ENCODE measurements around the gene MFAP3.
"Not testable (repeated sequence)": the region's sequence is repeated elsewhere in the genome, so short reads cannot be mapped to it uniquely, and the experiment has no call there.

The MFAP3 gene

GRCh38 chr5:154055201-154055600 lies 16.4 kb downstream of the MFAP3 start:
- no peak for DNase-seq

- DNase-seq: peak; percentile 45
Measured at GRCh38 chr5:154058055-154059038, 19.6 kb downstream of the MFAP3 start.

DNA sequence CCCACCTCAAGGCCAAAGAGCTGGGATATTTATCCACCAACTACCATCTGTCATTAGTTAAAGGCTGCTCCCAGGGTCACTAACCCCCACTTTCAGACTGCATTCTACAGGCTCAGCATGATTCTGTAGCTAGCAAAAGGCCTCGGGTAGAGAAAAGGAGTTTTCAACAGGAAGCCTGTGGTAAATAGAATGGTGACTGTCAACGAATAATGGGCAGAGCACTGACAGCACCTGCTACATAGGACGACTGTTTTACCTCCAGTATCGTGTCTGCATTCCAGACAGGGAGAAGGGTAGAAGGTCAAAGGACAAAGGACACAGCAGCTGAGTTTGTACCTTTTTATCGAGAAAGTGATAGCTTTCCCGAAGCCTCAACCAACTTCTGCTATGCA lies 20.3 kb downstream of the MFAP3 start:
- no peak for DNase-seq

- DNase-seq: no peak
Measured at GRCh38 chr5:154059583-154059982, 20.8 kb downstream of the MFAP3 start.

- no peak for DNase-seq
Measured at GRCh38 chr5:154060606-154061005, 21.8 kb downstream of the MFAP3 start.

DNA sequence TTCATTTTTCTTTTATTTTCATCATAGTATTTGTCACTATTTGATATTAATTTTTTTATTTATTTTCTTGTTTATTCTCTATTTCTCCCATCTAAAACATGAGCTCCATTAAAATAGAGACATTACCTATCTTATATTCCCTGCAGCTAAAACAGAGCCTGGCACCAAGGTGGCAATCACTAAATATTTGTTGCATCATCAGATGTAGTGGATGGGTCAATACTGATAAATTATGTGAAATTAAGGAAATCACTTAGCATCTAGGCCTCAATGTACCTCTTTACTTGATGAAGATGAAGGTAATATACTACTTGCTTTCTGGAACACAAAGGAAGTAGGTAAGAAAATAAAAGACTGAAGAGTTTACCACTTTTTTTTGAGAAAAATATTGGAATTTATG lies 24.6 kb downstream of the MFAP3 start:
- DNase-seq: no peak

DNA sequence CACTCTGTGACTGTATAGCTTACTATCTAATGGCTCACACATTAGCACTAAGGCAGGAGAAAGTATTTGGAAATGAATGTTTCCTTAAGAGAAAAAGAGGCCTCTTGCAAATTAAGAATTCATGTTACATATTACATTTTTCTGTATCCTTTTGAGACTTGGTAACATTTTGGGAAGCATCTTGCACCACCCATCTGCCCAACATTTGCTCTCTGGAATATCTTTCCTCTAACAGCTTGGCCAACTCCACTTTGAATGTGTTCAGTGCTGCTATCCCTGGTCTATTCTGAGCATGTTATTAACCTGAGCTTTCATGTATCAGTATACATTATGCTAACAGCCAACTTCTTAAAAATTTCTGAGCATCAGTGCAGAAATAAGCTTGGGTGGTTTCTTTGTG lies 27.2 kb downstream of the MFAP3 start:
- no peak for DNase-seq

DNA sequence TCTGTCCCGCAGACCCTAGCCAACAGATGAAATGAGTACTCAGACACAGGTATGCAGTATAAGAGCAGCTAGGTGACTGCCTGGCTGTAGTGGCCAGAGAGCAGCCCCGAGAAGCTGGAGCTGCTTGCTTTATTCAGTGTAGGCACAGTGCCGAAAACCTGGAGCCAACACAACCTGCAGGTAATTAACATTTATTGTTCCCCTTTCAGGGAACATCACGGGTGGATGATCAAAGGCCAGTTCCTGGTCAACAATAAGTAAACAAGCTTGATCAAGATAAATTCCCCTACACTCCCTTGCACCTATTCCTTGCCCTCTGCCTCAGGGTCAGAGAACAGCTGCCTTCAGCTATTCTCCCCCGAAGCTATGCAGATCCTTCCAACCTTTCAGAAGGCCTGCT lies 31.1 kb downstream of the MFAP3 start:
- DNase-seq: not testable (repeated sequence)

GRCh38 chr5:154071799-154072413 lies 33.1 kb downstream of the MFAP3 start:
- DNase-seq: no peak

- peak; percentile 96 for DNase-seq
Measured at GRCh38 chr5:154072414-154073171, 33.8 kb downstream of the MFAP3 start.

- DNase-seq: no peak
Measured at GRCh38 chr5:154076240-154076922, 37.6 kb downstream of the MFAP3 start.

- DNase-seq: no peak
Measured at GRCh38 chr5:154077696-154078095, 38.9 kb downstream of the MFAP3 start.

- DNase-seq: no peak
Measured at GRCh38 chr5:154078272-154078671, 39.5 kb downstream of the MFAP3 start.

DNA sequence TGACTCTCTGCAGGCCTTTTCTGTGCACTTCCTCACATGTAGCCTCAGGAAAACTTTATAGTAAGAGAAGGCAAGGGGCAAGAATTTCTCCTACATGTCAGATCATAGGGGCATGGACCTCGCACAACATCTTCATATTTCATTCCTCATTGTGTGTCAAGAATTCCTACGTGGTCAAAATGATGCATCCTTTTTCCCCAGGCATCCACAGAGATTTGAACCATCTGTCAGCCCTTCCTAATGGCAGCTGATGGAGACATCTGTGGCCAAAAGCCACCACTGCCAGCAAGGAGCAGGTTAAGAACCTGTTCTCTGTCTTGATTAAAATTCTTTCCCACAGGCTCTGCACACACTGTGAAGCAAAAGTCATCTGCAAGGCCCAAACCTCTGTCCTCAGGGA lies 42.5 kb downstream of the MFAP3 start:
- no peak for DNase-seq

DNA sequence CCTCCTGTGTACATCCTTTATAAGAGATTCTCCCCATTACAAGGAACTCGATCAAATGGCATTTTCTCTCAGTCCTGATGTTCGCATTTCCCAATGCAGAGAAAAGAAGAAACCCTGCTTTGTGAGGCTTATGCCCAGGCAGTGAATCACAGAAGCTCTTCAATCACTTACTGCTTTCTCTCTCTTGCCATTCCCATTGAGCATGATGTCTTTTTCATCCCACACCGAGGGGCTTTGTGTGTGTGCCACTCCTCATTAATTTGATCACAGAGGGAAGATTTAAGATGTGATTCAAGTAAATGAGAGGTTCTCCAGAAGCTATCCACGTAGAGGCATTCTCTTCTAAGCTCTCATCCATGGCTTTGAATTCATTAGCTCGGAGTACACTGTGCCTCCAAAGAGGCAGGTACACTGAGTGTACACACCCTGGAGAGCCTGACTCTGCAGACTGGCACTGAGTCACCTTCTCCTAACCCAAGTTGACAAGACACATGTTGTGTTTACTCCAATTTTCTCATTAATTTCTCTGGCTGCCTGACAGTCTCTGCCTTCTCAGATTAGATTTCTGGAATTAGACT lies 45.4 kb downstream of the MFAP3 start:
- DNase-seq: peak; percentile 77

DNA sequence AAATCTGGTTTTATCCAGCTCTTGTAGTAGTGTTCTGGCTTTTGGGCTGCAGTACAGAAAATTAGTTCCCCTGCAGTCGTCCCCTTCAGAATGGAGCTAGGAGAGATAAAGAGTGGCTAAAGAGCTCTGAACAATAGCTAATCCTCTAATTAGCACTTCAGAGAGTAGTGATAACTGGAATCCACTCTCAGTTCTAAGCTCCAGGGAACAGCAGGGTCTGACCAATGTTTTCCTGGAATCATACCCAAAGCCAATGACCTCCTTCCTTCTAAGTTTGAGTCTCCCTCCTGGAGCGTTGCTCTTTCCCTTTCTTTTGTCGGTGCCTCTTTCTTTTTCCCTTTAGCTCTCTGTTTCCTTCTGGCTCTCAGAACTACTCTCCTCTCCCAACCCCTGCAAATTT lies 47.4 kb downstream of the MFAP3 start:
- no peak for DNase-seq

DNA sequence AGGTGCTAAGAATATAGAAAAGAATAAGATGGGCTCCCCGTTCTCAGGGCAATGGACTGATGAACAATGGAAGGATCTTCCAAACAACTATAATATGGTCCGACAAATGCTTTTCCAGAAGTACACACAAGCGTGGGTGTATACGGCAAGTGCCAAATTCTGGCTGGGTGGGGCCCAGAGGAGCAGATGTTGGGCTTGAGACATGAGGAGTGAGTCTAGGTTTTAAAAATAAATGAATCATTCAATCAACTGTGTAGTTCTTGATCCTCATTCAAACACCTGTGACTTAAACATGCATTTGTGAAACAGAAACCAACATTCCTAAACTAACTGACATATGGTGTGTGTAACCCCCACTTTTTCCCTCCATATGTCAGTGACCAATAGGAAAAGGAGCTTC lies 47.9 kb downstream of the MFAP3 start:
- DNase-seq: no peak

- peak; percentile 88 for DNase-seq
Measured at GRCh38 chr5:154087260-154087659, 48.5 kb downstream of the MFAP3 start.

GRCh38 chr5:154088801-154089200 lies 50.0 kb downstream of the MFAP3 start:
- DNase-seq: no peak

GRCh38 chr5:154090656-154091055 lies 51.9 kb downstream of the MFAP3 start:
- DNase-seq: no peak

- DNase-seq: no peak
Measured at GRCh38 chr5:154092356-154093141, 53.8 kb downstream of the MFAP3 start.

DNA sequence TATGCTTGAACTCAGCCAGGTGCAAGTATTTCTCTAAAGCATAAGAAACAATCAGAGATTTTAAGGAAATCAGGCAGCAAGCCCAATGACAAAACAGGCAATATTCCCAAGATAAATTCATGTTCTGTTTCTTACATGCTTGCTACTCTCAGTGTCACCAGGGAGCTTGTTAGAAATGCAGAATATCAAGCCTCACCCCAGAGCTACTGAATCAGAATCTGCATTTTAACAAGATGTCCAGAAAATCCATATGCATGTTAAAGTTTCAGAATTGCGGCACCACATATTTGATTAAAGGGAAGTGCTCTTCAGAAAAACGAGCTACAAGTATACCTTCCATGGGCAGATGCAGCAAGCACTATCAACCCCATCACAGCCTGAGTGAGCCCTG lies 54.4 kb downstream of the MFAP3 start:
- no peak for DNase-seq

Measured in eye (tissue), 1 donor.